NOMO-1 treated with DMSO at 0.1 percent for 48 hours (cell line): ENCODE measurements around the gene ACACA.
"Not testable (repeated sequence)": the region's sequence is repeated elsewhere in the genome, so short reads cannot be mapped to it uniquely, and the experiment has no call there.

ENCODE experiments used
- DNase-seq: peaks from one replicate; lab custom pipeline; 2025; ENCODE audit not compliant: unreplicated experiment; lab: John Stamatoyannopoulos, UW

The ACACA gene

GRCh38 chr17:37188157-37188556 is 218.5 kb downstream of the ACACA start:
- DNase-seq = no peak

- no peak for DNase-seq
Measured at GRCh38 chr17:37187262-37187661, 219.4 kb downstream of the ACACA start.

GRCh38 chr17:37182786-37183465 is 223.7 kb downstream of the ACACA start:
- DNase-seq = no peak

GRCh38 chr17:37180376-37180775 is 226.3 kb downstream of the ACACA start:
- DNase-seq = no peak

GRCh38 chr17:37179893-37180292 is 226.7 kb downstream of the ACACA start:
- DNase-seq = no peak

- DNase-seq = no peak
Measured at GRCh38 chr17:37177254-37177870, 229.3 kb downstream of the ACACA start.

GRCh38 chr17:37176723-37177122 is 229.9 kb downstream of the ACACA start:
- DNase-seq = no peak

- DNase-seq = no peak
Measured at GRCh38 chr17:37174205-37174604, 232.4 kb downstream of the ACACA start.

GRCh38 chr17:37170881-37171425 is 235.7 kb downstream of the ACACA start:
- DNase-seq = no peak

- DNase-seq = no peak
Measured at GRCh38 chr17:37168731-37169353, 237.8 kb downstream of the ACACA start.

- DNase-seq = no peak
Measured at GRCh38 chr17:37167756-37168155, 238.9 kb downstream of the ACACA start.

- DNase-seq = no peak
Measured at GRCh38 chr17:37164057-37164456, 242.6 kb downstream of the ACACA start.

- DNase-seq = no peak
Measured at GRCh38 chr17:37162800-37163199, 243.8 kb downstream of the ACACA start.

- no peak for DNase-seq
Measured at GRCh38 chr17:37160944-37161343, 245.7 kb downstream of the ACACA start.

- DNase-seq = no peak
Measured at GRCh38 chr17:37158290-37158689, 248.3 kb downstream of the ACACA start.

- DNase-seq = no peak
Measured at GRCh38 chr17:37148156-37148555, 258.5 kb downstream of the ACACA start.

- no peak for DNase-seq
Measured at GRCh38 chr17:37147301-37147812, 259.3 kb downstream of the ACACA start.

- DNase-seq = no peak
Measured at GRCh38 chr17:37146086-37147064, 260.3 kb downstream of the ACACA start.

GRCh38 chr17:37144075-37144701 is 262.4 kb downstream of the ACACA start:
- no peak for DNase-seq

- not testable (repeated sequence) for DNase-seq
Measured at GRCh38 chr17:37143558-37143957, 263.1 kb downstream of the ACACA start.
